IPS-NIHi11 (cell line): ENCODE results near the gene SLC47A2.

Experiments
- DNase-seq: peaks from one replicate; pipeline ENCODE4 v3.0.0; 2012; ENCODE audit warnings: mixed read lengths, low spot score

Gene SLC47A2

DNA sequence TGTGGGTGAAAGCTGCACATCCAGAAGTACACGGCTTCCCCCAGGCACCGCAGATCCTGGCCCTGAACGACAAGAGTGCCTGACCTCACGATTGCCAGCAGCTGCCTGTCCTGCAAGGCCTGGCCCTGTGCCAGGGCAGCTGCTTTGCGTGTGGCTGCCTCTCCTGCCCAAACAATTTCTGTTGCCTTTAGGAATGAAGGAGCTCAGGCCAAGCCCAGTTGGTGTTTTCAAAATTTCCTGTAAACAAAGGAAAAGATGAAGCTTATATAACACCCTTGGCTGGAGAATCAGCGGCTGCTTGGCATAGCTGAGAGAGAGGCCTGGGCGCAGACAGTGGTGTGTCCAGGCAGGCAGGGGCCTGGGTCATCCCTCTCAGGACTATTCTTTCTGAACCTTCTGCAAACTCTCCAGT, 11.7 kb upstream of the SLC47A2 start:
- no peak for DNase-seq

DNA sequence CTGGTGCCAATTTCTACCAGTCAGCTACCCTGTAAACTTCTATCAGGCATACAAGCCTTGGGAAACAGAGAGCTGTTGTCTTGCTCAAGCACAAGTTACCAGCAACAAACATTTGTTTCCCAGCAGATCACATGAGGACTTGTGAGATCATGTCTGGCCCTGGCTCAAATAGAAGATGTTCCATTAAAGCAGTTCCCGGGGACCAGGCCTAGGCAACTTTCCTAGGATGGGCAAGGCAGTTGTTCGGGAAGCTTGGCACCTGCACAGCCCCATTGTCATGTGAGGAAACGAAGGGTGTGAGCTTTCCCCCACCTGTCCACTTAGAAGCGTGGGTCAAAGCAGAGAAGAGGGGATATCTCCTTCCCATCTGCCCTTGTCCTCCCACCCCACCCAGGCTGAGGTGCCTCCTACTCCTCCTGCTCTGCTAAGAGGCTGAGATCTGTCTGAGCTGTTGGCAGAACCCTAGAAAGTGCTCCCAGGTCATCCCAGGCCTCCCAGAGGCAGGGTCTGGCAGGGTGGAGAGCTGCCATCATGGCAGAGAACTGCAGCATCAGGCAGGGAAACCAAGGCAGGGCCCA, 11.2 kb upstream of the SLC47A2 start:
- no peak for DNase-seq

DNA sequence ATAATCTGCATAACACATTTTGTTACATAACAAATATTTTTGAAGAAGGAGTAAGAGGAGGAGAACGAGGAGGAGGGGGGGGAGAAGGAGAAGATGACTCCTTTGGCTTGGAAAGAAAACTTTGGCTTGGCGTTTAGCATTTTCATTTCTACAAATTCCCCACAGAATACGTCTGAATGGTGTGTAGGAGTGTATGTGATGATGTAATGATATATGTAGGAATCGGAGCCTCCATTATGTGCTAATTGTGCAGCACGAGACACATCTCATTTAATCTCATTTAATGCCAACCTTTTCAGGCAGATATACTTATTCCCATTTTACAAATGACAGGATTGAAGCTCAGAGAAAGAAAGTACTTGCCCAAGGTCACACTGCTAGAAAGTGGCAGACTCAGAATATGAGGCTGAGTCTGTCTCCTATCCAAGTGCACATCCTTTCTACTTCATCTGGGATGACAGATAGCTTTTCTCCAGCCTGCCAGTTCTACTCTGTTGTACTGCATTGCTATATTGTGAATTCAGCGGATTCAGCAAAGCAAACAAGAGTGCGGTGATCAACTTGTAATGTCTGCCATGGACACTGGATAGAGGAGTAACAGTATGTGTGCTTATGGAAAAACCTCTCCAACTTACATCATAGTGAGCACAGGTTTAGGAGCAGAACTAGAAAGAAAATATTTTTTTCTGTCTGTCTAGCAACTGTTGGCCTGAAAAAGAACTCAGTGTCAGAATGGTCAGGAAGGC, 10.4 kb upstream of the SLC47A2 start:
- DNase-seq = no peak

DNA sequence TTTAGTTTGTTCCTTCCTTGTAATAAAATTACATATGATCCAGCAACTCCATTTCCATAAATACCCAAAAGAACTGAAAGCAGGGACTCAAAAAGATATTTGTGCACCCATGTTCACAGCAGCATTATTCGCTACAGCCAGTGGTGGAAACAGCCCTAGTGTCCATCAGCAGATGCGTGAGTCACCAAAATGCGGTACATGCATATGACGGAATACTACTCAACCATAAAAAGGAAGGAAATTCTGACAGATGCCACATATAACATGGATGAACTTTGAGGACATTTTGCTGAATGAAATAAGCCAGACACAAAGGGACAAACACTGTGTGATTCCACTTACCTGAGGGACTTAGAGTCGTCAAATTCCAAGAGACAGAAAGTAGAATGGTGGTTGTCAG, 9.1 kb upstream of the SLC47A2 start:
- no peak for DNase-seq

DNA sequence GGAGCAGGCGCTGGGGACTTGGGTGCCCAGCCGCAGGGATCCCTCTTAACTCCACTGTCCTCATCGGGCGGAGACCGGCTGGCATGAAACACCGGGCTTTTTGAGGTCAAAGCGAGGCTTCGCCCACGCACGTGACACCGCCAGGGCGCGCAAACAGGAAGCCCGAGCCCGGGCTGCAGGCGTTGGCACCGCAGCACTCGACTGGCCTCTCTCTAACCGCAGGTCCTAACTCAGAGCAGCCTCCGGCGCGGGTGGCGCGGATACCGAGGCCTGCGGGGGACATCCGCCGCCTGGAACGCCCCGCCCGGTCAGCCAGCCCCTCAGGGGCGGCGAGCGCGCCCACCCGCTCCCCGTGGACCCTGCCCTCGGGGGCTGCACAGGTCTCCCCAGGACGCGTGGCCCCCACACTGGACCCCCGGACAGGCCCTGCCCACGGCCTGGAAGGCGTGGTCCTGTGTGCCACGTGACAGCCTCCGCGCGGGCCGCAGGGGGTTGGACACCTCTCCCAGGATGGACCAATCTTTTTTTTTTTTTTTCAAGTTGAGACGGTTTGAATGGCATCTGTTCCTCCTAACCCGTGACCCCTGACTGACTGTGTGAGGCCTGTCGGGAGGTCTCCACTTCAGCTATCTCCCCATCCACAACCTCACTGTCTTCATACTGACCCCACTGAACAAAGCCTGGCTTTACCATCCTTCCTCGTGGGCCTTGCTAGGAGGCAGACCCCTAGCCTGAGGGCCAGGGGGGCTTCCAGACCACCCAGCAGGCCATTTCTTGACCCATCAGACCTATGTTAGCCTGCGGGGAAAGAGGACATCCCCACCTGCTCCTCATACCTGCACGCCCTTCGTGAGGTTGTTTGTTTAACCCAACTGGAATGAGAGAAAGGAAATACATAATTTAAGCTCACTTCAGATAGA, 8.4 kb upstream of the SLC47A2 start:
- DNase-seq = no peak

DNA sequence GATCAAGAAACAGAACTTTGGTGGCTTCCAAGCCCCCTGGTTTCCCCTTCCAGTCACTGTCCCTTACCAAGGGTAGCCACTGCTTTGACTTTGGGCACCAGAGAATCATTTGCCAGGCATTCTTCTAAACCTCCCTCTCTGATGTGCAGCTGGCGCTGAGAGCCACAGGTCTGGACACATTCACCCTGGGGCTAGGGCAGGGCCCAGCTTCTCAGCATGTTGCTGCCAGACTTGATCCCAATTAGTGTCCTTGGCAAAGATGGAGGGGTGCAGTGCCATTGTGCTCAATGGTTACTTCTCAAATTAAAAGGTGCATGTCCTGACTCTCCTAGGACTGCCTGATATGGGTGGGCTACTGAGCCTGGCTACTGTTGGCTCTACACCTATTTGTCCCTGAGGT, 7.6 kb upstream of the SLC47A2 start:
- DNase-seq = no peak

DNA sequence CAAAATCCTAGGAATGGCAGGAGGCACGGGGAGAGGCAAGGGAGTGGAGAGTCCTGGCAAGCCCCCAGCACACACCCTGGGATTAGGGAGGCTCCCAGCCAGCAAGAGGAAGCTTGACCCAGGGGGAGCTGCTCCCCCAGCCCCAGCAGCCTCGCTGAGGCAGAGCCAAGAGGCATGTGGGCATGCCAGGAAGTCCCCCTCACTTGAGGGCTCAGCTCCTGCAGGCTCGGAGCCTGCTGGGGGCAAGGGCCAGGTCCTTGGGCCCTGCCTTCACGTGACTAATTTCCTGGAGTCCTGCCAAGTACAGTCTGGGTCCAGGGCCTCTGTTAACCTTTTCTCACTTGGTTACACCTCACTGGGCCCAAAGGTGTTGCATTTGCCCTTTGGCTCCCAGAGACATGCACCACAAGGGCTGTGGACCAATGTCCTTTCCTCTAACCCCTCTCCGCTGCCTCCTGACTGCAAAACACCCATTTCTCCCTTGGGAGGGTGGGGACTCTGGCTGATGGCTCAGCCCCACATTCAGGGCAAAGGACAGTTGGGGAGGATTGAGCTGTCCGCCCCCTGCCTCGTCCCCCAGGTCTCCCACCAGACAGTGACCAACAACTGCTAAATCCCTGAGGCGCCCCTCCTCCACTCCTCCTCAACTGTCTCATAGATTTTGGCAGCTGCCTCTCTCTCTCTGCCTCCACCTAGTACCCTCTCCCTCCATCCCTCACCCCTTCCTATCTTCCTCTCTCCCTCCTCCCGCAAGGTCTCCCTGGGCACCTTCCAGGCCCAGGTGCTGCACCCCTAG, 4.4 kb upstream of the SLC47A2 start:
- no peak for DNase-seq

DNA sequence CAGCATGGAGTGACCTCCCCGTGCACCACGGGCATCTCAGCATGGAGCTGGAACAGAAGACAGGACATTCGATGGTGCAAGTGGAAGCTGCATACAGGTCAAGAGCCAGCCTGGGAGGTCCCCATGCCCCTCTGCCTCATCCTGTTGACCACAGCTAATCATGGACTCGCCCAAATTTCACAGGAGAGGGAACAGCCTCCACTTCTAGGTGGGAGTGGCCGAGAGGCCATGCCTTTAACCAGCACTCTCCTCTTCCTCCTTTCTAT, 3.8 kb upstream of the SLC47A2 start:
- no peak for DNase-seq

DNA sequence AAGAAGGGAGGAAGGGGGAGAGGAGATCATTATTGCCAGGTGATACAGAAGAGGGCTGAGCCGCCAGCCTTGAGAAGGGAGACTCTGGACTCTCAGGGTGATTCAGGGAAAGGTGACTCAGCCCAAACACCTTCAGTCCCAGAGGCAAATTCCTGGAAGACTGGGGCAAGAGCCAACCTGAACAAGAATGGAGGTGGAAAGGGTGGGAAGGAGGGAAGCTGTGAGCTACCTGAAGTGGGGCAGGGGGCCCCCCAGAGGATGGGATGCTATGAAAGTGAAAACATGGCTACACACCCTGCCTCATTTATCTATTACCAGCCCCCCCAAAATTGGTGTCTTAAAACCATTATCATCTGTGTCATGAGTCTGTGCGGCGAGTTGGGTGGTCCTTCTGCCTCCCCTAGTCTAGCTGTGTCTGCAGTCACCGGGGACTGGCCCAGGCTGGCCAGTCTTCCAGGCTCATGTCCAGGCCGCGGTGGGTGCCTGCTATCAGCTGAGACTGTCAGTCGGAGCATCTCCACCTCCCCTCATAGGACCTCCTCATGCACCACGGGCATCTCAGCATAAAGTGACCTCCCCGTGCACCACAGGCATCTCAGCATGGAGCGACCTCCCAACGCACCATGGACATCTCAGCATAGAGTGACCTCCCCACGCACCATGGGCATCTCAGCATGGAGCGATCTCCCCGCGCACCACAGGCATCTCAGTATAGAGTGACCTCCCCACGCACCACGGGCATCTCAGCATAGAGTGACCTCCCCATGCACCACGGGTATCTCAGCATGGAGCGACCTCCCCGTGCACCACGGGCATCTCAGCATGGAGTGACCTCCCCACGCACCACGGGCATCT, 3.2 kb upstream of the SLC47A2 start:
- no peak for DNase-seq

DNA sequence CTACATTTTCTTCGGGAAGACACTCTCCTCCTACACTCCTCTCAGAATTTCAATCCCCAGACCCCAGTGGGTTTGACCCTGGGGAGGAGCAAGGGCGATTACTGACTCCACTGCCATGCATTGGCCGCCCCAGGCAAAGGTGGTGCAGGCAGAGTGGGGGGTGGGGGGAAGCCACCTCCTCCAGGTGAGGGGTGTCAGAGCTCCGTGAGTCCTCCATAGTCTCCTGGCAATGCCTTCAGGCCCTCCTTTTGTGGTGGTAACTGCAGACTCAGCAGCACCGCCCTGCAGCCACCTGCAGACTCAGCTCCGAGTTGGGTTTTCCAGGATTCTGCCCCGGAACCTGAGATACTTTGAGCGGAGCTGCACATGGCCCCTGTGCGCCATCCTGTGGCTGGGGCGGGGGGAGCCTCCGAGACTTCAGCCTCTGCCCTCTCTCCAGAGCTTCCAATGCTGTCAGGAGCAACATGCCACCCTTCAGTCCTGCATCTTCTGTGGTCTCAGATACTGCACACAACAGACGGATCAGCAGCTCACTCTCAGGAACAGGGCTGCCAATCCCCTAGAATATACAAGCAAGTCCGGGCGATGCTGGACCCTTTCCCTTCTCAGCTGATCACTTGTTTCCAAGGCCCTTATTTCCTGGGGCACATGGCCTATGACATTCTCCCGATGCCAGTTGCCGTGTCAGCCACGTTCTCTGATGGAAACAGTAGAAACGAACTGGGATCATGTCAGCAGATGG, 2.4 kb upstream of the SLC47A2 start:
- DNase-seq = peak; percentile 70

DNA sequence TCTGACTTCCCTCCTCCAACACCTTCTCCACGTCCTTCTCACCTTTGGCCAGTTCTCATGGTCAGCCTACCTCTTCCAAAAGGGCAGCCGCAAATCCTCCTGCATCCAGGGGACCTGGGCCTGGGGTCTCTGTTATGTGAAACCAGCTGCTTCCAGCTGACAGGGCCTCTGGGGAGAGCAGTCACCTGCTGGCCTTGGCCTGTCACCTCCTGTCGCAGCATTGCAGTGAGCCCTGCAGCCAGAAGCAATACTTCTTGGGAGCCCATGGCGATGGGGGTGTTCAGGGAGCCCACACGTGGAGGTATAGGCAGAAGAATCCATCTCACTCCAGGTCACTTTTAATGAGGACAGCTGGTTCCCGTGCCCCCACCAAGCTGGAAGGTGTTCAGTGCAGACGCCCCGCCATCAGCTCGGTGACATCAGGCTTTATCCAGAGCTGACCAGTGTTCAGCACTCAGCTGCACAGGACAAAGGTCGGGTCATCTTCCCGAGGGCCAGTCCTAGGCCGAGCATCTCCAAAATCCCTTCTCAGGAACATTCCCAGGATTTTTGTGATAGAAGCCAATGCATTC, 1.7 kb upstream of the SLC47A2 start:
- DNase-seq = no peak

DNA sequence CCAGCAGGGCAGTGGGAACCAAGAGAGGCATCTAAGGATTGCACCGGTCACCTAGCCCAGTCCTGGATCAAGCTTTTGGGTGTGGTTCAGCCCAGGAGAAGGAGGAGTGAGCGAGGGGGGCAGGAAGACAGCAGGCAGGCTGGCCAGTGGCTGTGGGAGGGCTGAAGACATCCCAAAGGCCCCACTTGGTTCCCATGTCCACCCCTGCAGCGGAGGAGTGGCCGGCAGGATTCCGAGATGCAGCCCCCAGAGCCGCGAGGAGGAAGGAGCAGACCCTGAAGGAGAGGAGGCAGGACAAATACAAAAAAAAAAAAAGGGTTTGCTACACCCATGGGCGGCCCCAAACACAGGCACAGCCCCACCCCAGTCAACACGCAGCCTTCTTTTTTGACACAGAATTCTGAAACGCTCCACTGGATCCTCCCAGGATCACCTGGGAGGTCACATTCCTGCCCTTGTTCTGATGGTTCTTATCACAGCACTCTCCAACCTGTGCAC, 1.1 kb upstream of the SLC47A2 start:
- no peak for DNase-seq

DNA sequence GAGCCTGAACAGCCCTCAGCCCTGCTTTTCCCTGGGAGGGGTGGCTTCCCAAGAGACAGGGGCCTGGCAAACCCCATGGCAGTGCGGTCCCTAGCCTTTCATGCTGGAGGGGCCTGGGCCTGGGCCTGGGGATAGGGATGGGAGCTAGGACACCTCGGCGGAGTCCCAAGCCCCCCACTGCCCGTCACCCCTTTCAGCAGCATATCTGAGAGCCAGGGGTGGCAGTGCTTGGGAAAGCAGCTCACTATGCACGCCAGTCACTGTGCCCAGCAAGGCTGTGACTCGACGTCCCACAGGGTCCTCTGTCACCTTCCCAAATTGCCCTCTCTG, 612 bp upstream of the SLC47A2 start:
- no peak for DNase-seq

DNA sequence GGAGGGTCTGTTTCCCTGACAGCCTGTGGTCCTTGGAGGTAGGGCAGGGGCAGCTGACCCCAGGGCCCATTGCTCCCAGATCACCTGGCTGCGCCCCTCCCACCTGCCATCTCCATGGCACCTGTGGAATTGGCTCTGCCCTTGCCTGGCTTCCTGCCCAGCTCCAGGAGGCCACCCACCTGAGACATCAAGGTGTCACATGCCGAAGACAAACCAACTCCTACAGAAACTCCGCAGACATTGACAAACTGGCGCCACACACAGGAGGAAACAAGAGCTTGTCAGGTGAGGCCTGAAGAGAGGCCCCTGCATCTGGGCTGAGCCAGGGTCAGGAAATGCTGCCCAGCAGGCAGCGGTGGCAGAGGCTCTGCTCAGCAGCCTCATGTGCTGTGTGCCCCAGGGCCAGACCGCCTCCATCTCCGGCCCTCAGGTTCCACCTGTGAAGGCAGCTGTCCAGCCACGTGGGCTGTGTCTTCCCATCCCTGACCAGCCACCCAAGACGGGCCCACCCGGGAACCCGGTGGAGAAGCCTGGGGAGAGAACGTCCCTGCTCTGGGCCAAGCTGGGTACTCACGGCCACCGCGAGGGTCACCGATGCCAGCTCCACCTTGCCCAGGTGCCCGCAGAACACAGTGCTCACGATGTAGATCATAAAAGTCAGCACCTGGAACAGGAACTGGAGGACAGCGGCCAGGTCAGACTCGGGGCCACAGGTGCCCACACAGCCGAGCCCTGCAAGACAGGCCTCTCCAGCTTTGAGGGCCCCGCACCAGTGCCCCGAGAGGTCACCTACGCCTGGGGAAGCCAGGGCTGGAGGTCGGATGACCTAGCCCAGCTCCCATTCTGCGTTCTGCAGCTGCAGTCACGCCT, 1.6 kb downstream of the SLC47A2 start:
- no peak for DNase-seq

DNA sequence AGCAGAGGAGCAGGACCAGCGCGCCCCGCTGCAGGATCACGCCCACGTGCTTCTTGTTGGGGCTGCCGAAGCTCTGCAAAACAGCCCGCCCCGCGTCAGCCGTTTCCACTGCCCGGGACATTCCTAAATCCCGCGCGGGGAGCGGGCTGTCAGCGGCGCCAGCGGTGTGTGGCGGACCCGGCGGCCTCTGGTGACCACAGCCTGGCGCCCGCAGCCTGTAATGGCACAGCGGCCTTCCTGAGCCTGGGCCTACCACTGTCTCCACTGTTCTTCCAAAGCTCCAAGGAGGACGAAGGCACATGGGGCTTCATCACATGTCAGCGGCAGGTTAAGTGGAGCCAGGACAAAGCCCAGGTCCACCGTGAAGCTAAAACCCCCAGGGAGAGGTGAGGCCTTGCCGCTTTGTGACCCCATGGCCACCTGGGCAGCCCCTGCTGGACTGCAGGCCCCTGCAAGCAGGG, 2.5 kb downstream of the SLC47A2 start:
- DNase-seq = no peak

DNA sequence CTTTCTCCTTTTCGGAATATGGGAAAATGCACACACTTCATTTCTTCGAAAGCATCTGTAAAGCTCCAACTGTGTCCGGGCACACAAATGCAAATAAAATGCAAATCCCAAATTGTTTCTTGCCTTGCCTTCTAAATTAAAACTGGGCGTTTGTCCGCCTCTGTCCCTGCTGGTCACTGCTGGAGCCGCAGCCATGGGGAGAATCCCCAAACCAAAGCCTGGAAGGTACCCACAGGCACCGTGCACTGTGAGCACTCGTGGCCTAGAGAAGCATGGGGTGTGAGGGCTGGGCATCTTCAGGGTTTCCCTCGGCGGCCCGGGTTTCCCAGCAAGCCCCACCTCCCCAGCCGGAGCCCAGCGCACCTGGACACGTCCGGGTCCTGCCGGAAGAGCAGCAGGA, 2.9 kb downstream of the SLC47A2 start:
- DNase-seq = peak; percentile 71

DNA sequence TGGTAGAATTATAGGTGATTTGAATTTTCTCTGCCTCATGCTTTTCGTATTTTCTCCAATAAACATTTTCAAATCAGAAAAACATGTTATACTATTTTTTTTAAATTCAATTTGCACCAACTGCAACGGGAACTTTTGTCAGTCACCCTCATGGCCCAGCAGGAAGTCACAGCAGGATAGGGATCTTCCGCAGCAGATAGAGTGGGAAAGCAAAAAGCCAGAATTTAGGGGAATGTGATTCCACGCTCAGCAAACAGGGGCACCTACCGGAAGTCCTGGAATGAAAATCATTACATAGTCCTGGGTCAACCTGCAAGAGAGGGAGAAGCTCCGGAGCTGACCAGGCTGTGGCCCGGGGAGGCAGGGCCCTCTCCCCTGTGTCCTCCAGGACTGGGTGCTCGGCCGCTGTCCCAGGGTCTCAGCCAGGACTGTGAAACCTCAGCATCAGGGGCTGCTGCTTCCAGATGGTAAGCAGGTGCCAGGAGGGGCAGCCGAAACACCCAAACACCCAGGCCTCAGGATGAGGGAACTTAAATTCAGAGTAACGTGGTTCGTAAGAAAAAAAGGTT, 3.9 kb downstream of the SLC47A2 start:
- DNase-seq = no peak

DNA sequence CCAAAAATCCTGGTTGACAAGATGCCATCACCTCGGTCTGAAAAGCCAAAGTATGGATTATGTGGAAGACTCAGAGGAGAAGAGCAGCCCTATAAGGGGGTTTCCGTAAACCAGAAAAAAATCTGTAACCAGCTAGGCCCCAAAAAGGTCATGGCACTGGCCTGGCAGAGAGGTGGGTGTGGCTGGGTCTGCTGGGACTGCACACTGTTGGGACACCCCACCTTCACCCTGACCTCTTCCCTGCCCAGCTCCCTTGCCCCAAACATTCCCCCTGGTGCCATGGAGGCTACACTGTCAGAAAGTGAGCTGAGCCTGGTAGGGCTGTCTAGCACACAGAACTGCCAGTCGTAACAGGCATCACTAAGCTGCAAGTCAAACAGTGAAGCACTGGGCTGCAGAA, 6.5 kb downstream of the SLC47A2 start:
- no peak for DNase-seq
